KMS-11 (cell line): Measurements from ENCODE around the gene CDC42EP1.

Source experiments
- H2AFZ ChIP-seq: fragments of 200-600 bp; sonication (generic); 2 replicates; pipeline ENCODE4 v1.6.1; 2016; ENCODE audit warnings: antibody characterized with exemption, mixed run types, low read depth
- H3K27ac ChIP-seq: fragments of 200-600 bp; sonication (generic); 2 replicates; pipeline ENCODE4 v1.6.1; 2016; ENCODE audit warnings: mild to moderate bottlenecking, mixed run types
- H3K27me3 ChIP-seq: fragments of 200-600 bp; sonication (generic); 2 replicates; pipeline ENCODE4 v1.6.1; 2017; ENCODE audit warnings: mild to moderate bottlenecking, low read depth, mixed run types, moderate library complexity; ENCODE audit not compliant: insufficient read depth
- H3K36me3 ChIP-seq: fragments of 200-600 bp; sonication (generic); 2 replicates; pipeline ENCODE4 v1.6.1; 2017; ENCODE audit warnings: mild to moderate bottlenecking, mixed run types; ENCODE audit not compliant: insufficient read depth
- H3K4me1 ChIP-seq: fragments of 200-600 bp; sonication (generic); 2 replicates; pipeline ENCODE4 v1.6.1; 2016; ENCODE audit warnings: mild to moderate bottlenecking, low read depth, mixed run types; ENCODE audit not compliant: poor library complexity, severe bottlenecking
- H3K4me2 ChIP-seq: fragments of 200-600 bp; sonication (generic); 2 replicates; pipeline ENCODE4 v1.7.0; 2016; ENCODE audit warnings: mild to moderate bottlenecking, mixed run types
- H3K4me3 ChIP-seq: fragments of 200-600 bp; sonication (generic); IDR thresholded peaks from 2 replicates; pipeline ENCODE4 v1.6.1; 2017; ENCODE audit warnings: low read depth, low read length, mixed read lengths; ENCODE audit not compliant: insufficient read depth
- H3K79me2 ChIP-seq: fragments of 200-600 bp; sonication (generic); 2 replicates; pipeline ENCODE4 v1.6.1; 2016; ENCODE audit warnings: low read depth, mixed run types; ENCODE audit not compliant: insufficient read depth
- H3K9ac ChIP-seq: fragments of 200-600 bp; sonication (generic); 2 replicates; pipeline ENCODE4 v1.6.1; 2016; ENCODE audit warnings: mild to moderate bottlenecking, mixed run types
- H4K20me1 ChIP-seq: fragments of 200-600 bp; sonication (generic); 2 replicates; pipeline ENCODE4 v1.6.1; 2016; ENCODE audit warnings: mild to moderate bottlenecking, mixed run types; ENCODE audit not compliant: insufficient read depth
- TF ChIP-seq, protein P1 (sequence below): fragments of 200-600 bp; sonication (generic); conservative IDR thresholded peaks from 2 replicates; pipeline ENCODE4 v1.6.1; 2017; ENCODE audit warnings: low read depth, mild to moderate bottlenecking, antibody characterized with exemption, low read length, moderate library complexity, mixed read lengths

The CDC42EP1 gene

DNA sequence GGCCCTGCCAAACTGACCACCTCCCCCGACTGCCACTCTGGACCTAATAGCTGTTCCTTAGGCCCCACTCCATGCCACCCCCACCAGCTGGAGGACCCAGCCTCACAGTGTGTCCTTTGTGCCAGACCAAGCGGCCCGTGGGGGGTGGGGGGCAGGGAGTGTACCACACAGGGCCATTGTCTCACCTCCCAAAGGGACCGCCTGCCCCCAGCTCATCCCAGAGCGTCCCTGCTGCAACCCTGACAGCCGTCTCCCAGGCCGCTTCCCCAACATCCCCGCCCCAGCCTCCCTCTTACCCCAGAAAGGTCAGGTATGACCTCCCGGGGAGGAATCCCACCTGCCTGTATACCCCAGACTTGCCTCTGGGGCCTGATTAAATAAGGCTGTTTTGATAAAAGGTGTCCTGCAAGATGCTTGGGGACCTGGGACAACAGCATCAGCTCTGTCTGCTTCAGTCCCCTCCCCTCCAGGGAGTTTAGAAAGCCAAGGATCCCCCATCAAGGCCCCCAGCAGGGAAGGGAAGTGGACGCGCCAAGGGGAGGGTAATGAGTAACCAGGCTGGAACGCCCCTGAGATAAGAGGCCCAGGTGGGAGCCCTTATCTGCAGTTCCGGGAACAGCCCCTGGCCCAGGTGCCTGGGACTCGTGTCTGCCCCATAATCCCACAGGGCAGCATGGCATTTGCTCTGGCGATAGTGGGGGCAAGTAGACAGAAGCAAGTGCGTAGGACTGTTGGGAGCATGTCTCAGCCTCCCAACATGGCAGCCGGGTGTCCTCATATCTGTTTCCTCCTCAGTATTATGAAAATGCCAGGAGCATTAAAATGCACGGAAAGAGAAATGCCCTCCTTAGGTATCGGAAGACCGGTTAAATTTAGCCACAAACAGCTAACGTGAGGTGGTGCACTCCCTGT lies 9.0 kb downstream of the CDC42EP1 start:
- Histone ChIP-seq H2AFZ (no peak overlapping the region), H3K4me1 (peaks cover 7% of the 10 kb centered on the region), H3K36me3 (no peaks in the 10 kb centered on the region), H3K27me3 (peaks cover 48% of the 10 kb centered on the region), H3K27ac (no peak overlapping the region), H3K79me2 (no peaks in the 10 kb centered on the region), H3K4me2 (no peak overlapping the region), H3K4me3 (no peak overlapping the region), H3K9ac (no peak overlapping the region), H4K20me1 (no peaks in the 10 kb centered on the region)
- TF ChIP-seq, protein P1, sequence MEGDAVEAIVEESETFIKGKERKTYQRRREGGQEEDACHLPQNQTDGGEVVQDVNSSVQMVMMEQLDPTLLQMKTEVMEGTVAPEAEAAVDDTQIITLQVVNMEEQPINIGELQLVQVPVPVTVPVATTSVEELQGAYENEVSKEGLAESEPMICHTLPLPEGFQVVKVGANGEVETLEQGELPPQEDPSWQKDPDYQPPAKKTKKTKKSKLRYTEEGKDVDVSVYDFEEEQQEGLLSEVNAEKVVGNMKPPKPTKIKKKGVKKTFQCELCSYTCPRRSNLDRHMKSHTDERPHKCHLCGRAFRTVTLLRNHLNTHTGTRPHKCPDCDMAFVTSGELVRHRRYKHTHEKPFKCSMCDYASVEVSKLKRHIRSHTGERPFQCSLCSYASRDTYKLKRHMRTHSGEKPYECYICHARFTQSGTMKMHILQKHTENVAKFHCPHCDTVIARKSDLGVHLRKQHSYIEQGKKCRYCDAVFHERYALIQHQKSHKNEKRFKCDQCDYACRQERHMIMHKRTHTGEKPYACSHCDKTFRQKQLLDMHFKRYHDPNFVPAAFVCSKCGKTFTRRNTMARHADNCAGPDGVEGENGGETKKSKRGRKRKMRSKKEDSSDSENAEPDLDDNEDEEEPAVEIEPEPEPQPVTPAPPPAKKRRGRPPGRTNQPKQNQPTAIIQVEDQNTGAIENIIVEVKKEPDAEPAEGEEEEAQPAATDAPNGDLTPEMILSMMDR: no peak

DNA sequence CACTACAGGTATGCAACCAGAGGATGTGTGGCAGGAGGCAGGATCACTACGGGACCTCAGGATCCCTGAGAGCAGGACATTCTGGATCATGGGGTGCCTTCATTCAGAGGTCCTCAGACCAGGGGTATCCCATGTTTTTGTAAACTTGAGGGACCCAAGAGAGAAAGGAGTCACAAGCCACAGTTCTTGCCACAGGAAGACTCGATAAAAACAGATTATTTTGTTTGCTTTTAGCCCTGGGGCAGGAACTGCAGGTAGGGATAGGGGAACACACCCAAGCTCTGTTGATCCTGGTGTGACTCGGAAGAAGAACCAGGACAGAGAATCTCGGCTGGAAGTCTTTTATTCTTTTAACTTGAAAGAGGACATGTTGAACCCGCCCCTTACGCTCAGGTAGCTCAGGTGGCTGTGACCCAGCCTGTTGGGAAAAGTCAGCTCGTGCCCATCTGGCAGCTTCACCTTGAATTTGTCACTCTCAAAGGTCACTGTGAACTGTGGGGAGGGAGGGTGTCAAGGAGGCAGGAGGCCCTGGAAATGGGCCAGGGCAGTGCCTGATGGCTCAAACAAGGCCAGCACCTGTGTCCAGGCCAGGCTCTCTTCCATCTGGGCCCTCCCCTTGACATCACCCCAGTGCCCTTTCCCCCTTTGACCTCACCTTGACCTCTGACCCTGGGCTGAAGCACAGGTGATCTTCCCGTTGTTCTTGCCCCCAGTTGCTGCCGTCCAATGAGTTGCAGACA lies 9.8 kb downstream of the CDC42EP1 start:
- no peaks in the 10 kb centered on the region for H3K79me2 ChIP-seq
- no peak overlapping the region for H3K9ac ChIP-seq
- H3K27me3 ChIP-seq: peaks cover 55% of the 10 kb centered on the region
- H2AFZ ChIP-seq: no peak overlapping the region
- no peak overlapping the region for H3K4me2 ChIP-seq
- no peak overlapping the region for H3K27ac ChIP-seq
- TF ChIP-seq, protein P1: no peak
- no peaks in the 10 kb centered on the region for H3K36me3 ChIP-seq
- H3K4me3 ChIP-seq: no peak overlapping the region
- H4K20me1 ChIP-seq: no peaks in the 10 kb centered on the region
- peaks cover 7% of the 10 kb centered on the region for H3K4me1 ChIP-seq

DNA sequence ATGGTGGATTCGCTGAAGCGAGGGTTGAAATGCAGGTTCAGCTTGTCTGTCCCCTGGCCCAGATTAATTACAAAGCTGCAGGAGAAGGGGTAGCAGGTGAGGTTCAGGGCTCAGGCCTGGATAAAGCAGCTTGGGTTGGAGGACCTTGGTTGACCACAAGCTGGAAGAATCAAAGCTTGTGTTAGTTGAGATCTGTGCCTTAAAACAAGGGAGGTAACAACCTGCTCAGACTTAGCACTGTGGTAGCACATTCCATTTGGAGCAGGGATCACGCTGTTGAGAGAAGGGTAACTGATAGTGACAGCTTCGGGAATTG lies 10.3 kb downstream of the CDC42EP1 start:
- no peaks in the 10 kb centered on the region for H4K20me1 ChIP-seq
- H3K9ac ChIP-seq: no peak overlapping the region
- TF ChIP-seq, protein P1: no peak

DNA sequence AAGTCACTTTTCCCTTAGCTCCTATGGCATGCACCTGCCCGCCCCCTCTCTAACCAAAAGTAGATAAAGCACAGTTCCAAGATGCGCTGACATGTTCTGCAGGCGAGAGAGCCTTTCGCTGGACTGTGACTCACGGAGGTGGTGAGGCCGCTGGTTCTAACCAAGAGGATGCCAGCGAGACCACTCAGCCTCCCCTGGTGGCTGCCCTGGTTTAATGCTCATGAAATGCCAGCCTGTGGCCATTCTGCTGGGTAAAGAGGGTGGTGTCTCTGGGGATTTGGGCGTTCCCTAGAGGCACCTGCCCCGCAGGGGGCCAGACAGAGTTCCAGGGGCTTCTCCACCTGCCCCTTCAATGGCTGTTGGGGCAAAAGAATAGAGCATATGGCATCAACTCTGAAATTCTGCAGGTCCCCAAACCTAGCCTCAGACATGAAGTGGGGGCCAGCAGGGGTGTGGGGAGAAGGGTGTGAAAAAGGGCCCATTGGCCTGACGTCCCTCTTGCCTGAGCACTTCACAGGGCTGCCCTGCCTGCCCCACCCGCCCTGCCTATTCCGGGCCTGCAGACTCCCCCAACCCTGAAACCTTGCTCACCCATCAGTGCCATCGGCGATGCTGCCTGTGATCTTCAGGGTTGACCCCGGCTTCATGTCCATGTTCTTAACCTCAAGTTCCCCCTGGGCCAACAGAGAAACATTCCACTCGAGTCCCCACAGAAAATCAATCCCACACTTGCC lies 11.1 kb downstream of the CDC42EP1 start:
- Histone ChIP-seq H2AFZ (no peak overlapping the region), H4K20me1 (no peaks in the 10 kb centered on the region), H3K9ac (no peak overlapping the region), H3K4me2 (no peak overlapping the region), H3K27ac (no peak overlapping the region), H3K27me3 (peaks cover 64% of the 10 kb centered on the region), H3K4me3 (no peak overlapping the region), H3K79me2 (no peaks in the 10 kb centered on the region), H3K36me3 (no peaks in the 10 kb centered on the region), H3K4me1 (peaks cover 7% of the 10 kb centered on the region)
- TF ChIP-seq, protein P1: no peak

More for the DNA sequence above, 10.3 kb downstream of the CDC42EP1 start:
- no peak overlapping the region for H3K4me3 ChIP-seq
- peaks cover 60% of the 10 kb centered on the region for H3K27me3 ChIP-seq
- H3K4me2 ChIP-seq: no peak overlapping the region
- no peaks in the 10 kb centered on the region for H3K36me3 ChIP-seq
- H2AFZ ChIP-seq: no peak overlapping the region
- no peak overlapping the region for H3K27ac ChIP-seq
- H3K4me1 ChIP-seq: peaks cover 7% of the 10 kb centered on the region
- H3K79me2 ChIP-seq: no peaks in the 10 kb centered on the region
